Tibial nerve (tissue), 3 donors: ENCODE results near the gene IFI44.

Source experiments
- POLR2A ChIP-seq, 2 donors: fragments of 450-650 bp; IDR thresholded peaks; one replicate each; pipeline ENCODE4 v1.6.1; 2017; ENCODE audit warnings: antibody characterized with exemption in 2 of 2, mild to moderate bottlenecking in 2 of 2, moderate library complexity in 2 of 2
- TF ChIP-seq, protein P1 (sequence below), 5 experiments: fragments of 200-600 bp in 3 of 5; fragments of 450-650 bp in 2 of 5; sonication (generic) in 3 of 5; IDR thresholded peaks; one replicate each; pipeline ENCODE4 v1.5.1; 2016 to 2019; ENCODE audit warnings: antibody characterized with exemption in 5 of 5, mild to moderate bottlenecking in 3 of 5, moderate library complexity in 2 of 5

DNA sequence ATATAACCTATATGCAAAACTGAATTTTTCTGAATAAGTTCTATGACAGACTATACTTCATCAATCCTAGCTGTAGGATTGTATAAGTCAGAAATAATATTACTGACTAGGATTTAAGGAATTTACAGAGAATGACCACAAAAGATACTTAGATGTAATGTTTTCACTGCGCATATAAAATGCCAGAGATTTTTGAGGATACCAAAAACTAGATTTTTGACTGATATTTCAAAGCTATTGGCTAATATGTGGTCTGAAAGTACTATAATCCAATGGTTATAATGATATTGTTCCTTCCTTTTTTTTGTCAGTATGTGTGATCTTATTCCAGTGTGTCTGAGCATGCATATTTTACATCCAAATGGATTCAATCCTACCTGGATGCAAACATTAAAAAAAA is 46.4 kb upstream of the IFI44 start:
- TF ChIP-seq, protein P1, sequence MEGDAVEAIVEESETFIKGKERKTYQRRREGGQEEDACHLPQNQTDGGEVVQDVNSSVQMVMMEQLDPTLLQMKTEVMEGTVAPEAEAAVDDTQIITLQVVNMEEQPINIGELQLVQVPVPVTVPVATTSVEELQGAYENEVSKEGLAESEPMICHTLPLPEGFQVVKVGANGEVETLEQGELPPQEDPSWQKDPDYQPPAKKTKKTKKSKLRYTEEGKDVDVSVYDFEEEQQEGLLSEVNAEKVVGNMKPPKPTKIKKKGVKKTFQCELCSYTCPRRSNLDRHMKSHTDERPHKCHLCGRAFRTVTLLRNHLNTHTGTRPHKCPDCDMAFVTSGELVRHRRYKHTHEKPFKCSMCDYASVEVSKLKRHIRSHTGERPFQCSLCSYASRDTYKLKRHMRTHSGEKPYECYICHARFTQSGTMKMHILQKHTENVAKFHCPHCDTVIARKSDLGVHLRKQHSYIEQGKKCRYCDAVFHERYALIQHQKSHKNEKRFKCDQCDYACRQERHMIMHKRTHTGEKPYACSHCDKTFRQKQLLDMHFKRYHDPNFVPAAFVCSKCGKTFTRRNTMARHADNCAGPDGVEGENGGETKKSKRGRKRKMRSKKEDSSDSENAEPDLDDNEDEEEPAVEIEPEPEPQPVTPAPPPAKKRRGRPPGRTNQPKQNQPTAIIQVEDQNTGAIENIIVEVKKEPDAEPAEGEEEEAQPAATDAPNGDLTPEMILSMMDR (IDR thresholded peaks at IDR 0.05) = no peak
- TF ChIP-seq POLR2A (IDR thresholded peaks at IDR 0.05) = no peak
